Middle frontal gyrus (tissue), 1 donor: Measurements from ENCODE around the gene CIB1.

Experiments
- DNase-seq: peaks from one replicate; pipeline ENCODE4 v3.0.0-alpha.2; 2015; ENCODE audit warnings: low spot score; ENCODE audit errors: extremely low spot score

Gene CIB1

GRCh38 chr15:90241343-90242192 lies 7.8 kb upstream of the CIB1 start:
- DNase-seq: no peak

- no peak for DNase-seq
Measured at GRCh38 chr15:90240856-90241255, 7.1 kb upstream of the CIB1 start.

- no peak for DNase-seq
Measured at GRCh38 chr15:90239371-90239770, 5.6 kb upstream of the CIB1 start.

- peak; percentile 92 for DNase-seq
Measured at GRCh38 chr15:90234096-90234988, 601 bp upstream of the CIB1 start, which contains the start of gene GDPGP1. Gene GDPGP1 (plus strand): TSS chr15:90234209. CDS start chr15:90240909, 6,700 bp downstream.

- no peak for DNase-seq
Measured at GRCh38 chr15:90232941-90233386, 777 bp downstream of the CIB1 start.

GRCh38 chr15:90232196-90232595 lies 1.5 kb downstream of the CIB1 start:
- DNase-seq: no peak

GRCh38 chr15:90231028-90232017 lies 2.4 kb downstream of the CIB1 start:
- DNase-seq: no peak

- DNase-seq: no peak
Measured at GRCh38 chr15:90230610-90231009, 3.1 kb downstream of the CIB1 start.

- no peak for DNase-seq
Measured at GRCh38 chr15:90230071-90230494, 3.7 kb downstream of the CIB1 start.

GRCh38 chr15:90228960-90229359 lies 4.8 kb downstream of the CIB1 start:
- no peak for DNase-seq

- DNase-seq: no peak
Measured at GRCh38 chr15:90227816-90228772, 5.6 kb downstream of the CIB1 start.

- no peak for DNase-seq
Measured at GRCh38 chr15:90227336-90227735, 6.4 kb downstream of the CIB1 start.

- no peak for DNase-seq
Measured at GRCh38 chr15:90225504-90226234, 8.1 kb downstream of the CIB1 start.

GRCh38 chr15:90225047-90225446 lies 8.7 kb downstream of the CIB1 start:
- DNase-seq: no peak

- DNase-seq: no peak
Measured at GRCh38 chr15:90223441-90224165, 10.1 kb downstream of the CIB1 start.

- no peak for DNase-seq
Measured at GRCh38 chr15:90222547-90222946, 11.2 kb downstream of the CIB1 start.

- DNase-seq: peak; percentile 51
Measured at GRCh38 chr15:90221246-90221900, 12.4 kb downstream of the CIB1 start.
